ENCODE results near the gene MAEA.
A peak's percentile ranks its signal among the peaks of the same experiment; 100 is the strongest.

Gene MAEA

GRCh38 chr4:1349359-1350168 is 59.9 kb downstream of the MAEA start:
- Mint-ChIP-seq H3K4me1 (ENCODE audit: low read depth) (peaks cover 32% of the 10 kb centered on the region), H3K27me3 (no peaks in the 10 kb centered on the region), H3K36me3 (no peaks in the 10 kb centered on the region), H3K27ac (peak overlapping the region; percentile 50), H3K9me3 (ENCODE audit: low read depth) (no peaks in the 10 kb centered on the region), H3K4me3 (peak overlapping the region; percentile 90)

GRCh38 chr4:1350169-1350520 is 60.5 kb downstream of the MAEA start:
- Mint-ChIP-seq H3K4me3 (no peak overlapping the region), H3K4me1 (ENCODE audit: low read depth) (peaks cover 28% of the 10 kb centered on the region), H3K27me3 (no peaks in the 10 kb centered on the region), H3K27ac (no peak overlapping the region), H3K9me3 (ENCODE audit: low read depth) (no peaks in the 10 kb centered on the region), H3K36me3 (no peaks in the 10 kb centered on the region)

- Mint-ChIP-seq H3K27ac (peak overlapping the region; percentile 58), H3K27me3 (no peaks in the 10 kb centered on the region), H3K9me3 (ENCODE audit: low read depth) (no peaks in the 10 kb centered on the region), H3K4me1 (ENCODE audit: low read depth) (peaks cover 23% of the 10 kb centered on the region), H3K36me3 (no peaks in the 10 kb centered on the region), H3K4me3 (no peak overlapping the region)
Measured at GRCh38 chr4:1351854-1352566, 62.3 kb downstream of the MAEA start.

- H3K27ac Mint-ChIP-seq: no peak overlapping the region
- H3K4me1 Mint-ChIP-seq (ENCODE audit: low read depth): peaks cover 23% of the 10 kb centered on the region
- H3K9me3 Mint-ChIP-seq (ENCODE audit: low read depth): no peaks in the 10 kb centered on the region
- no peak overlapping the region for H3K4me3 Mint-ChIP-seq
- no peaks in the 10 kb centered on the region for H3K27me3 Mint-ChIP-seq
- H3K36me3 Mint-ChIP-seq: no peaks in the 10 kb centered on the region
Measured at GRCh38 chr4:1352567-1352900, 62.8 kb downstream of the MAEA start.

- no peak overlapping the region for H3K4me3 Mint-ChIP-seq
- H3K27me3 Mint-ChIP-seq: no peaks in the 10 kb centered on the region
- H3K27ac Mint-ChIP-seq: no peak overlapping the region
- H3K36me3 Mint-ChIP-seq: no peaks in the 10 kb centered on the region
- H3K4me1 Mint-ChIP-seq (ENCODE audit: low read depth): peaks cover 17% of the 10 kb centered on the region
- no peaks in the 10 kb centered on the region for H3K9me3 Mint-ChIP-seq (ENCODE audit: low read depth)
Measured at GRCh38 chr4:1353186-1354055, 63.7 kb downstream of the MAEA start.

GRCh38 chr4:1354136-1354982 is 64.7 kb downstream of the MAEA start:
- Mint-ChIP-seq H3K27me3 (no peaks in the 10 kb centered on the region), H3K36me3 (no peaks in the 10 kb centered on the region), H3K4me3 (no peak overlapping the region)

GRCh38 chr4:1354983-1355275 is 65.2 kb downstream of the MAEA start:
- Mint-ChIP-seq H3K27me3 (no peaks in the 10 kb centered on the region), H3K36me3 (no peaks in the 10 kb centered on the region), H3K27ac (no peak overlapping the region), H3K9me3 (ENCODE audit: low read depth) (no peaks in the 10 kb centered on the region), H3K4me3 (no peak overlapping the region), H3K4me1 (ENCODE audit: low read depth) (peaks cover 9% of the 10 kb centered on the region)

More at GRCh38 chr4:1354136-1354982, 64.7 kb downstream of the MAEA start:
- Mint-ChIP-seq H3K27ac (no peak overlapping the region), H3K4me1 (ENCODE audit: low read depth) (peaks cover 9% of the 10 kb centered on the region), H3K9me3 (ENCODE audit: low read depth) (no peaks in the 10 kb centered on the region)

- Mint-ChIP-seq H3K4me1 (ENCODE audit: low read depth) (peaks cover 9% of the 10 kb centered on the region), H3K27me3 (no peaks in the 10 kb centered on the region), H3K27ac (no peak overlapping the region), H3K9me3 (ENCODE audit: low read depth) (no peaks in the 10 kb centered on the region), H3K4me3 (no peak overlapping the region), H3K36me3 (no peaks in the 10 kb centered on the region)
Measured at GRCh38 chr4:1355378-1355777, 65.7 kb downstream of the MAEA start.

- H3K4me3 Mint-ChIP-seq: no peak overlapping the region
- H3K27ac Mint-ChIP-seq: no peak overlapping the region
- H3K36me3 Mint-ChIP-seq: no peaks in the 10 kb centered on the region
- peaks cover 9% of the 10 kb centered on the region for H3K4me1 Mint-ChIP-seq (ENCODE audit: low read depth)
- no peaks in the 10 kb centered on the region for H3K9me3 Mint-ChIP-seq (ENCODE audit: low read depth)
- no peaks in the 10 kb centered on the region for H3K27me3 Mint-ChIP-seq
Measured at GRCh38 chr4:1356181-1356998, 66.7 kb downstream of the MAEA start.

- Mint-ChIP-seq H3K4me3 (no peak overlapping the region), H3K27ac (no peak overlapping the region), H3K27me3 (no peaks in the 10 kb centered on the region), H3K9me3 (ENCODE audit: low read depth) (no peaks in the 10 kb centered on the region), H3K4me1 (ENCODE audit: low read depth) (peaks cover 2% of the 10 kb centered on the region), H3K36me3 (peaks cover 2% of the 10 kb centered on the region)
Measured at GRCh38 chr4:1357356-1358248, 67.9 kb downstream of the MAEA start.

- H3K36me3 Mint-ChIP-seq: peaks cover 2% of the 10 kb centered on the region
- no peak overlapping the region for H3K27ac Mint-ChIP-seq
- no peaks in the 10 kb centered on the region for H3K9me3 Mint-ChIP-seq (ENCODE audit: low read depth)
- no peak overlapping the region for H3K4me3 Mint-ChIP-seq
- H3K27me3 Mint-ChIP-seq: no peaks in the 10 kb centered on the region
- peaks cover 2% of the 10 kb centered on the region for H3K4me1 Mint-ChIP-seq (ENCODE audit: low read depth)
Measured at GRCh38 chr4:1358421-1359143, 68.9 kb downstream of the MAEA start.

GRCh38 chr4:1359144-1359501 is 69.4 kb downstream of the MAEA start:
- Mint-ChIP-seq H3K4me3 (no peak overlapping the region), H3K27ac (no peak overlapping the region), H3K4me1 (ENCODE audit: low read depth) (peaks cover 2% of the 10 kb centered on the region), H3K36me3 (peaks cover 2% of the 10 kb centered on the region), H3K27me3 (no peaks in the 10 kb centered on the region), H3K9me3 (ENCODE audit: low read depth) (no peaks in the 10 kb centered on the region)

- H3K27me3 Mint-ChIP-seq: no peaks in the 10 kb centered on the region
- H3K4me3 Mint-ChIP-seq: no peak overlapping the region
- no peak overlapping the region for H3K27ac Mint-ChIP-seq
- peaks cover 2% of the 10 kb centered on the region for H3K36me3 Mint-ChIP-seq
- peaks cover 2% of the 10 kb centered on the region for H3K4me1 Mint-ChIP-seq (ENCODE audit: low read depth)
- H3K9me3 Mint-ChIP-seq (ENCODE audit: low read depth): no peaks in the 10 kb centered on the region
Measured at GRCh38 chr4:1359976-1360375, 70.3 kb downstream of the MAEA start.
